Brain microvascular endothelial cell (primary cell): ENCODE measurements around the gene ALOXE3.

ENCODE experiments used
- DNase-seq: peaks from one replicate; pipeline ENCODE4 v3.0.0-alpha.2; 2020
- H3K27ac ChIP-seq: fragments of 250-450 bp; sonication (Bioruptor Pico); 2 replicates; pipeline ENCODE4 v1.5.1; 2020; ENCODE audit warnings: mild to moderate bottlenecking, moderate library complexity
- H3K27me3 ChIP-seq: fragments of 250-450 bp; sonication (Bioruptor Pico); replicated peaks from 2 replicates; pipeline ENCODE4 v1.5.1; 2020; ENCODE audit warnings: mild to moderate bottlenecking
- H3K36me3 ChIP-seq: fragments of 250-450 bp; sonication (Bioruptor Pico); replicated peaks from 2 replicates; pipeline ENCODE4 v1.5.1; 2020; ENCODE audit warnings: mild to moderate bottlenecking
- H3K4me3 ChIP-seq: 2 replicates; pipeline ENCODE4 v1.5.1; 2011; ENCODE audit warnings: low read depth, mild to moderate bottlenecking, control low read depth, low read length, moderate library complexity
- CTCF ChIP-seq: IDR thresholded peaks from 2 replicates; pipeline ENCODE4 v1.5.1; 2011; ENCODE audit warnings: low read depth, mild to moderate bottlenecking, moderate library complexity, low read length, control low read depth, inconsistent platforms; ENCODE audit errors: missing control alignments
- in situ Hi-C: cut with HindIII; loops from 2 replicates; pipeline ENCODE4 v1.10.0; 2017; ENCODE audit warnings: low sequenced_read_pairs, low pct_ligation_motif_present

The ALOXE3 gene

GRCh38 chr17:8159459-8160223 is 41.3 kb upstream of the ALOXE3 start:
- Histone ChIP-seq H3K4me3 (no peak overlapping the region), H3K36me3 (peaks cover 17% of the 10 kb centered on the region), H3K27me3 (no peaks in the 10 kb centered on the region), H3K27ac (no peak overlapping the region)
- no peak for DNase-seq
- in situ Hi-C loops = no loop called here
- TF ChIP-seq CTCF = no peak

DNA sequence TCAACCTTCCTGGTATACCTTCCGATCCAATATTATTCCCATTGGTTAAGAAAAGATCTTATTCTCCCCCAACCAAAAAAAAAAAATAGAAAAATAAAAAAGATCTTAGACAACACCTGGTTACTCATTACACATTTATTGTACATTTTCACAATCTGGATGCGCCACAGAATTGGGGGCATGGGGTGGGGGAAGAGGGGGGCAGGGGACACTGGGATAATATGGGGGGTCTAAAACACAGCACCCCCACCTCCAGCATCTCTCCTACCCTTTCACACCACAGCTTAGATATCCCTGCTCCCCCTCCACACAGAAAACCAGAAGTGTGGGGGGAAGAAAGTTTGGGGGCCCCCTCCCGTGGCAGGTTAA is 40.7 kb upstream of the ALOXE3 start:
- no peak overlapping the region for H3K4me3 ChIP-seq
- no peaks in the 10 kb centered on the region for H3K27me3 ChIP-seq
- H3K27ac ChIP-seq = no peak overlapping the region
- no peak for DNase-seq
- in situ Hi-C loops = no loop called here
- TF ChIP-seq CTCF = no peak
- peaks cover 17% of the 10 kb centered on the region for H3K36me3 ChIP-seq

DNA sequence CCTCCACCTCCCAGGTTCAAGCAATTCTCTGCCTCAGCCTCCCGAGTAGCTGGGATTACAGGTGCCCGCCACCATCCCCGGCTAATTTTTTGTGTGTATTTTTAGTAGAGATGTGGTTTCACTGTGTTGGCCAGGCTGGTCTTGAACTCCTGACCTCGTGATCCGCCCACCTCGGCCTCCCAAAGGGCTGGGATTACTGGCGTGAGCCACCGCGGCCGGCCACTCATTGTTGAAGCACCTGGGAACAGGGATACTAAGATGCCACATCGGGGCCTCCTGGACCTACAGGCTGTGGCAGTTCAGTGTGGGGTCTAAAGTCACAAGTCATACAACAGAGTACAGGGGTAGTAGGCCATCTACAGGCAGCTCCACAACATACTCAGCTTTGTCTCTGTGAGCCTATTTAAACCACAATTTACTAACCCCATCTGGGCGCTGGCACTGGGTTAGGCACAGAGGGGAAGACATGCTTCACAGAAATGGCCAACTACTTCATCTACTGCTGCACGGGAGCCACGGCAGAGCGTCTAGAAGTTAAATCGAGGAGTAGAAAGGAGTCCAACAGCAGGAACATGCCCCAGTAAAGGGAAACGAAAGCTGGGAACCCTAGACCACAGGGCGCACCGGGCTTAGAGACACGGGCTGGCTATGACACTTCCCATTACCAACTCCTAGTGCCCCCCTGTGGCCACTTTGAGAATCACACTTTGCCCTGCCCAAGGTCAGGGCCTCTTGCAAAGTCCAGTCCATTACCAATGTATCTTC is 40.1 kb upstream of the ALOXE3 start:
- peak; percentile 87 for TF ChIP-seq CTCF
- in situ Hi-C loops = no loop called here
- peak; percentile 83 for DNase-seq
- peak overlapping the region; percentile 55 for H3K27ac ChIP-seq
- no peak overlapping the region for H3K4me3 ChIP-seq
- peaks cover 17% of the 10 kb centered on the region for H3K36me3 ChIP-seq
- H3K27me3 ChIP-seq = no peaks in the 10 kb centered on the region

GRCh38 chr17:8156246-8156992 is 38.1 kb upstream of the ALOXE3 start:
- in situ Hi-C loops = no loop called here
- H3K27me3 ChIP-seq = no peaks in the 10 kb centered on the region
- TF ChIP-seq CTCF = peak; percentile 30
- H3K27ac ChIP-seq = peak overlapping the region; percentile 96
- peaks cover 17% of the 10 kb centered on the region for H3K36me3 ChIP-seq
- DNase-seq = peak; percentile 100
- H3K4me3 ChIP-seq = peak overlapping the region; percentile 77

DNA sequence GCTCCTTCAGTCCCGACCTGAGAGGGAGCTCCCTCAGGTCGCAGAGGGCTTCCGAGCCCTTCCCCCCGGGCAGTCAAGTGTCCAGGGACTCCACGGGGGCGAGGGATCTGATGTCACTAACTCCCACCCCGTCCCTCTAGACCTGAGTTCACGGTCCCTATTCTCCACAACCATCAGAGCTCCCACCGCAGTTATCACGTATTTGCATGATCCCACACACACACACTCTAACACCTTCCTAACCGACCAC is 37.6 kb upstream of the ALOXE3 start:
- DNase-seq = no peak

More for the DNA sequence above, 37.6 kb upstream of the ALOXE3 start:
- Histone ChIP-seq H3K36me3 (peaks cover 13% of the 10 kb centered on the region), H3K4me3 (peak overlapping the region; percentile 77), H3K27ac (peak overlapping the region; percentile 91), H3K27me3 (no peaks in the 10 kb centered on the region)
- TF ChIP-seq CTCF = no peak
- in situ Hi-C loops = no loop called here
